Liver (tissue), 9 donors: ENCODE measurements around the gene ANKS1A. TPM values are rescaled to one million over a fixed set of nuclear protein-coding genes. Genes with fewer than 3 reads are reported as not detected.
"Not testable (repeated sequence)": the region's sequence is repeated elsewhere in the genome, so short reads cannot be mapped to it uniquely, and the experiment has no call there.

Source experiments
- DNase-seq: peaks from one replicate; pipeline ENCODE4 v3.0.0-alpha.2; 2017; ENCODE audit warnings: low spot score
- H3K27ac ChIP-seq, 2 donors: one replicate each; pipeline ENCODE4 v1.7.0; 2013; ENCODE audit warnings: inconsistent platforms in 2 of 2, low read length in 2 of 2, control low read depth in 1 of 2, low read depth in 1 of 2, mild to moderate bottlenecking in 1 of 2
- H3K27me3 ChIP-seq, 4 donors: one replicate each; pipeline versions ENCODE4 v1.6.1 to v1.7.0; 2013; ENCODE audit warnings: low read length in 3 of 4, inconsistent platforms in 1 of 4, mild to moderate bottlenecking in 1 of 4, moderate library complexity in 1 of 4; ENCODE audit not compliant: control insufficient read depth in 4 of 4, insufficient read depth in 4 of 4
- H3K36me3 ChIP-seq, 4 donors: one replicate each; pipeline versions ENCODE4 v1.6.1 to v1.7.0; 2013; ENCODE audit warnings: low read length in 3 of 4, mild to moderate bottlenecking in 3 of 4, low read depth in 1 of 4, moderate library complexity in 1 of 4; ENCODE audit not compliant: control insufficient read depth in 4 of 4, insufficient read depth in 3 of 4
- H3K4me1 ChIP-seq, 4 donors: one replicate each; pipeline versions ENCODE4 v1.6.1 to v1.7.0; 2013; ENCODE audit warnings: low read length in 3 of 4, mild to moderate bottlenecking in 3 of 4, moderate library complexity in 1 of 4; ENCODE audit not compliant: control insufficient read depth in 4 of 4, insufficient read depth in 4 of 4
- H3K4me3 ChIP-seq, 3 donors: one replicate each; pipeline versions ENCODE4 v1.6.1 to v1.7.0; 2013; ENCODE audit warnings: low read length in 3 of 3, control low read depth in 1 of 3, low read depth in 1 of 3, mild to moderate bottlenecking in 1 of 3
- H3K9ac ChIP-seq, 2 donors: one replicate each; pipeline ENCODE4 v1.7.0; 2013; ENCODE audit warnings: low read length in 2 of 2, mild to moderate bottlenecking in 2 of 2, moderate library complexity in 2 of 2, control low read depth in 1 of 2, low read depth in 1 of 2
- H3K9me3 ChIP-seq, 4 donors: one replicate each; pipeline versions ENCODE4 v1.6.1 to v1.7.0; 2013; ENCODE audit warnings: low read length in 3 of 4; ENCODE audit not compliant: control insufficient read depth in 4 of 4
- ATF3 ChIP-seq: IDR thresholded peaks from 2 replicates; pipeline ENCODE4 v1.6.1; 2016; ENCODE audit warnings: antibody characterized with exemption
- CTCF ChIP-seq: fragments of 150-350 bp; IDR thresholded peaks from 2 replicates; pipeline ENCODE4 v1.5.1; 2017; ENCODE audit warnings: improper control_type of control experiment, low read depth, low read length; ENCODE audit not compliant: missing input control
- EGR1 ChIP-seq, 2 donors: IDR thresholded peaks; 2 replicates each; pipeline ENCODE4 v1.6.1; 2016 to 2018; ENCODE audit warnings: antibody characterized with exemption in 2 of 2, low read depth in 2 of 2
- FOXA1 ChIP-seq: IDR thresholded peaks from 2 replicates; pipeline ENCODE4 v1.6.1; 2016; ENCODE audit warnings: antibody characterized with exemption
- FOXA2 ChIP-seq: IDR thresholded peaks from 2 replicates; pipeline ENCODE4 v1.6.1; 2016; ENCODE audit warnings: antibody characterized with exemption
- GABPA ChIP-seq, 2 donors: IDR thresholded peaks in 1 of 2; conservative IDR thresholded peaks in 1 of 2; 2 replicates each; pipeline ENCODE4 v1.6.1; 2016; ENCODE audit warnings: antibody characterized with exemption in 2 of 2, mild to moderate bottlenecking in 1 of 2, moderate library complexity in 1 of 2
- HNF4A ChIP-seq, 2 donors: conservative IDR thresholded peaks; 2 replicates each; pipeline ENCODE4 v1.6.1; 2016; ENCODE audit warnings: antibody characterized with exemption in 2 of 2, mild to moderate bottlenecking in 2 of 2
- HNF4G ChIP-seq: IDR thresholded peaks from 2 replicates; pipeline ENCODE4 v1.6.1; 2016; ENCODE audit warnings: antibody characterized with exemption
- JUND ChIP-seq, 2 donors: IDR thresholded peaks; 2 replicates each; pipeline ENCODE4 v1.6.1; 2016; ENCODE audit warnings: antibody characterized with exemption in 2 of 2
- MAX ChIP-seq: IDR thresholded peaks from 2 replicates; pipeline ENCODE4 v1.6.1; 2016; ENCODE audit warnings: antibody characterized with exemption
- NR2F2 ChIP-seq: IDR thresholded peaks from 2 replicates; pipeline ENCODE4 v1.6.1; 2016; ENCODE audit warnings: antibody characterized with exemption
- RAD21 ChIP-seq, 2 donors: IDR thresholded peaks; 2 replicates each; pipeline ENCODE4 v1.6.1; 2016; ENCODE audit warnings: antibody characterized with exemption in 2 of 2, mild to moderate bottlenecking in 2 of 2
- REST ChIP-seq: IDR thresholded peaks from 2 replicates; pipeline ENCODE4 v1.6.1; 2016; ENCODE audit warnings: antibody characterized with exemption, mild to moderate bottlenecking
- RXRA ChIP-seq, 2 donors: IDR thresholded peaks; 2 replicates each; pipeline ENCODE4 v1.6.1; 2017 to 2018; ENCODE audit warnings: antibody characterized with exemption in 2 of 2, mild to moderate bottlenecking in 1 of 2
- SP1 ChIP-seq: IDR thresholded peaks from 2 replicates; pipeline ENCODE4 v1.6.1; 2018; ENCODE audit warnings: antibody characterized with exemption, mild to moderate bottlenecking
- TAF1 ChIP-seq: conservative IDR thresholded peaks from 2 replicates; pipeline ENCODE4 v1.6.1; 2016; ENCODE audit warnings: antibody characterized with exemption, mild to moderate bottlenecking
- YY1 ChIP-seq: IDR thresholded peaks from 2 replicates; pipeline ENCODE4 v1.6.1; 2016; ENCODE audit warnings: antibody characterized with exemption, mild to moderate bottlenecking
- ZBTB33 ChIP-seq: IDR thresholded peaks from 2 replicates; pipeline ENCODE4 v1.6.1; 2016; ENCODE audit warnings: antibody characterized with exemption
- WGBS: extraction: QIAGEN DNeasy Blood & Tissue Kit; methylation state at CpG from one replicate; pipeline ENCODE4 v1.1.7; 2013; 5-methylcytosine and 5-hydroxymethylcytosine counted together
- polyA plus RNA-seq, 2 donors: library from polyadenylated mRNA; stranded (reverse) in 1 of 2; unstranded in 1 of 2; fragments of 200-250 nt in 1 of 2; fragments of >200 nt in 1 of 2; fragmentation: Nextera tagmentation in 1 of 2; extraction: Ambion mirVana in 1 of 2; gene quantifications; one replicate each; pipeline versions ENCODE4 v1.2.1 to v1.2.3, GENCODE V29; 2013 to 2015
- total RNA-seq, 2 donors: library from RNA; depleted of rRNA; stranded (reverse); fragments of >200 nt; gene quantifications; one replicate each; pipeline ENCODE4 v1.2.3, GENCODE V29; 2014
- donor health status: healthy.
- donor health status: healthy.
- donor health status: healthy.
- donor health status: healthy.
- donor health status: healthy.

The ANKS1A gene
- total and polyA plus RNA-seq, 4 donors, result 4.3 to 18.7 (median 6.7) TPM

- no peak for DNase-seq
- Histone ChIP-seq H3K27ac (no peak overlapping the region), H3K36me3 (peaks cover 5 to 33% (median 21%) of the 10 kb centered on the region in 4 donors), H3K27me3 (no peaks in the 10 kb centered on the region), H3K9me3 (no peaks in the 10 kb centered on the region), H3K9ac (no peak overlapping the region), H3K4me3 (no peak overlapping the region), H3K4me1 (no peaks in the 10 kb centered on the region)
- TF ChIP-seq TAF1 (no peak), CTCF (no peak), JUND (IDR thresholded peaks at IDR 0.05) (no peak), HNF4A (conservative IDR thresholded peaks at IDR 0.05) (no peak), RXRA (IDR thresholded peaks at IDR 0.05) (no peak), RAD21 (IDR thresholded peaks at IDR 0.05) (no peak), SP1 (no peak), FOXA1 (no peak), GABPA (IDR thresholded peaks at IDR 0.05 in 1 of 2, conservative IDR thresholded peaks at IDR 0.05 in 1 of 2) (no peak), EGR1 (IDR thresholded peaks at IDR 0.05; ENCODE audit: low read depth in 2 of 2) (no peak), YY1 (no peak), ATF3 (no peak), MAX (no peak), REST (no peak), HNF4G (no peak), FOXA2 (no peak), ZBTB33 (no peak), NR2F2 (no peak)
- 98% methylated on average over 15 of the region's 15 CpGs for WGBS
These were observed 49.2 kb upstream of the ANKS1A start for GRCh38 chr6:34839666-34840352.

GRCh38 chr6:34849066-34849465, 40.0 kb upstream of the ANKS1A start:
- peaks cover 0 to 16% (median 9%) of the 10 kb centered on the region in 4 donors for H3K36me3 ChIP-seq
- 98% methylated on average over 6 of the region's 6 CpGs for WGBS
- not testable (repeated sequence) for H3K27me3 ChIP-seq, H3K4me3 ChIP-seq, H3K9ac ChIP-seq, H3K27ac ChIP-seq, H3K9me3 ChIP-seq, H3K4me1 ChIP-seq, DNase-seq
